GM13976 (cell line): Measurements from ENCODE around the gene IFT25.
A peak's percentile ranks its signal among the peaks of the same experiment; 100 is the strongest.

Experiments
- DNase-seq: peaks from one replicate; pipeline ENCODE4 v3.0.0; 2012; ENCODE audit warnings: low spot score
- CTCF ChIP-seq: IDR thresholded peaks from 2 replicates; pipeline ENCODE4 v1.5.1; 2012; ENCODE audit warnings: borderline replicate concordance, mild to moderate bottlenecking; ENCODE audit not compliant: insufficient read depth; ENCODE audit errors: extremely low read depth, missing control alignments, control extremely low read depth
- in situ Hi-C: fragments of 300-500 bp; cut with MboI; formaldehyde crosslinking; loops from one replicate; pipeline ENCODE4 v1.12.0; 2022; ENCODE audit warnings: low sequenced_read_pairs, mixed read lengths, inconsistent platforms; ENCODE audit not compliant: unreplicated experiment

The IFT25 gene

GRCh38 chr1:53967409-53968124, 22.1 kb upstream of the IFT25 start:
- no peak for TF ChIP-seq CTCF
- in situ Hi-C loops, result no loop called here
- DNase-seq, result no peak

GRCh38 chr1:53966794-53967193, 21.3 kb upstream of the IFT25 start:
- TF ChIP-seq CTCF, result no peak
- in situ Hi-C loops, result no loop called here
- no peak for DNase-seq

- no peak for DNase-seq
- no peak for TF ChIP-seq CTCF
- in situ Hi-C loops, result no loop called here
Observed at GRCh38 chr1:53964109-53964508, 18.6 kb upstream of the IFT25 start.

- TF ChIP-seq CTCF, result no peak
- DNase-seq, result no peak
- in situ Hi-C loops, result no loop called here
Observed at GRCh38 chr1:53963460-53963859, 18.0 kb upstream of the IFT25 start.

GRCh38 chr1:53962395-53962794, 16.9 kb upstream of the IFT25 start:
- TF ChIP-seq CTCF, result no peak
- in situ Hi-C loops, result no loop called here
- no peak for DNase-seq

GRCh38 chr1:53959664-53960250, 14.3 kb upstream of the IFT25 start:
- peak; percentile 57 for DNase-seq
- peak; percentile 27 for TF ChIP-seq CTCF
- in situ Hi-C loops, result loop anchor here (5.0 kb wide), 1 partner anchor 92 kb away; no protein-coding TSS in a partner anchor
